Ascending aorta (tissue), 2 donors: ENCODE measurements around the gene SAYSD1. TPM values are rescaled to one million over a fixed set of nuclear protein-coding genes. Genes with fewer than 3 reads are reported as not detected.

Source experiments
- DNase-seq, 2 donors: peaks; one replicate each; pipeline ENCODE4 v3.0.0-alpha.2; 2019; ENCODE audit warnings: low spot score in 2 of 2
- H3K27ac ChIP-seq, 2 donors: fragments of 200-600 bp; sonication (generic); one replicate each; pipeline ENCODE4 v1.5.1; 2016 to 2017; ENCODE audit warnings: mild to moderate bottlenecking in 1 of 2
- H3K27me3 ChIP-seq: fragments of 200-600 bp; sonication (generic); one replicate; pipeline ENCODE4 v1.5.1; 2017
- H3K36me3 ChIP-seq, 2 donors: fragments of 200-600 bp; sonication (generic); one replicate each; pipeline ENCODE4 v1.5.1; 2016
- H3K4me1 ChIP-seq, 2 donors: fragments of 200-600 bp; sonication (generic); one replicate each; pipeline ENCODE4 v1.5.1; 2016 to 2017; ENCODE audit warnings: mild to moderate bottlenecking in 1 of 2
- H3K4me3 ChIP-seq, 2 donors: fragments of 200-600 bp; sonication (generic); one replicate each; pipeline ENCODE4 v1.5.1; 2016 to 2017; ENCODE audit warnings: mild to moderate bottlenecking in 1 of 2
- H3K9me3 ChIP-seq, 2 donors: fragments of 200-600 bp; sonication (generic); one replicate each; pipeline ENCODE4 v1.5.1; 2016
- CTCF ChIP-seq, 3 experiments: fragments of 200-600 bp in 2 of 3; fragments of 450-650 bp in 1 of 3; sonication (generic) in 2 of 3; IDR thresholded peaks; one replicate each; pipeline ENCODE4 v1.5.1; 2016 to 2019; ENCODE audit warnings: antibody characterized with exemption in 3 of 3, mild to moderate bottlenecking in 1 of 3, moderate library complexity in 1 of 3
- intact Hi-C: fragments of 100-400 bp; cut with DNase I; formaldehyde crosslinking; loops from one replicate; pipeline ENCODE4 v1.15.1; 2023
- total RNA-seq: library from RNA; depleted of rRNA; stranded (reverse); fragments of >200 nt; gene quantifications from one replicate; pipeline ENCODE4 v1.1.0, GENCODE V29; 2016

Gene SAYSD1
- total RNA-seq, 1 donor from 2014 or later, result 2.1 TPM

DNA sequence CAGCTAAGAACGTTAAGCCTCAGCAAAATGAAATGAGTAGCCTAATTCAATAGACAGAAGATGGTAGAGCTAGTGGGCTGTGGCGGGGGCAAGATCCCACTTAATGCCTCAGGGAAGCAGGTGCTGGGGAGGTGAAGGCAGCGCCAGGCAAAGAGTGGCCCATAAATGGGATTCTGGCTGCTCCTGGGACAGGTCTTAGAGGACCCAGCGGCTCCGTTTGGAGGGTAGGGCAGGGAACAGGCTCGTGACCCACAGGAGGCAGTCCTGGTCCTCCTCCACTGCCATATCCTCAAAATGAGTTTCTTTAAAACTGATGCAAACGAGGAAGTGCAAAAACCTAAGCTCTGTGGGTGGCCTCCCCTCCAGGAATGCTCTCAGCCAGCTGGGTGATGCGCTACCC is 32.7 kb downstream of the SAYSD1 start:
- TF ChIP-seq CTCF (IDR thresholded peaks at IDR 0.05), result no peak
- Histone ChIP-seq H3K4me1 (no peaks in the 10 kb centered on the region), H3K36me3 (no peaks in the 10 kb centered on the region), H3K27me3 (no peaks in the 10 kb centered on the region), H3K27ac (no peak overlapping the region), H3K4me3 (no peak overlapping the region), H3K9me3 (no peaks in the 10 kb centered on the region)
- intact Hi-C loops, result no loop called here
- no peak for DNase-seq

GRCh38 chr6:39080246-39080875 is 34.6 kb downstream of the SAYSD1 start:
- intact Hi-C loops, result no loop called here
- H3K9me3 ChIP-seq, result no peaks in the 10 kb centered on the region
- H3K4me3 ChIP-seq, result no peak overlapping the region
- H3K36me3 ChIP-seq, result no peaks in the 10 kb centered on the region
- DNase-seq, result no peak
- H3K4me1 ChIP-seq, result no peaks in the 10 kb centered on the region
- no peaks in the 10 kb centered on the region for H3K27me3 ChIP-seq
- TF ChIP-seq CTCF (IDR thresholded peaks at IDR 0.05), result no peak
- no peak overlapping the region for H3K27ac ChIP-seq

DNA sequence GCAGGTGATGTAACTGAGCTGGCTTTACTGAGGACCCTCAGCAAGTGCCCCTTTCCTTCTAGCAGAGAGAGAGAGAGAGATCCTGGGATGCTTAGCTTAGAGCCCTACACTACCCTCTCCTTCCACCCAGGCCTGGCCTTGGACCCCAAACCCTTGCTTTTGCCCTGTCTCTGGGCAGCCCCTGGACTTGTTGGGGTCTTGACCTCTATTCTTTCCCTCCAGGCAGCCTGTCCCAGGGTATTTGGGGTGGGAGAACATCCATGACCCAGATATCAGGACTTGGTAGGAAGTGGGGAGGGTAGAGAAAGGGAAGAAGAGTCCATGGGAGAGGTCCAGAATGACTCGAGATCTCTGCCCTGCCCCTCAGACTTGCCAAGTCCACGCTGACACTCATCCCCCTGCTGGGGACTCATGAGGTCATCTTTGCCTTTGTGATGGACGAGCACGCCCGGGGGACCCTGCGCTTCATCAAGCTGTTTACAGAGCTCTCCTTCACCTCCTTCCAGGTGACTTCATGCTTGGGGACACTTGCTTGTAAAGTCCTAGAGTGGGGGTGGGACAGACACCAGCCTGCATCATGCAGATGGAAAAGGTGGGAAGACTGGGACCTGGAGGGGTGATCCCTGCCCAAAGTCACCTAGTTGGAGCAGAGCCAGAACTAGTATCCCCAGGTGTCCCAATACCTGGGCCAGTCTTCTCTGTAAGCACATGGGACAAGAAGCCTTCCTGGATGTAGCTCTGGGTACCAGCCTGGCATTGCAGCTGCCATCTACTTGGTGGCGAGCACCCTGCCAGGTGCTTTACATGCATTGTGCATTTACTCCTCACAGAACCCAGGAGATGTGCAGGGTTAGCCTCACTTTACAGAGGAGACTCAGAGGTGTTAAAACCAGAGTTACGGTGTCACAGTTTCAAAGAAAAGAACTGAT is 35.5 kb downstream of the SAYSD1 start:
- Histone ChIP-seq H3K4me3 (no peak overlapping the region), H3K27me3 (no peaks in the 10 kb centered on the region), H3K9me3 (no peaks in the 10 kb centered on the region), H3K4me1 (no peaks in the 10 kb centered on the region), H3K27ac (no peak overlapping the region), H3K36me3 (no peaks in the 10 kb centered on the region)
- intact Hi-C loops, result no loop called here
- no peak for TF ChIP-seq CTCF (IDR thresholded peaks at IDR 0.05)
- DNase-seq, result no peak

GRCh38 chr6:39078695-39079094 is 36.3 kb downstream of the SAYSD1 start:
- intact Hi-C loops, result no loop called here
- no peaks in the 10 kb centered on the region for H3K9me3 ChIP-seq
- H3K4me1 ChIP-seq, result no peaks in the 10 kb centered on the region
- H3K27me3 ChIP-seq, result no peaks in the 10 kb centered on the region
- TF ChIP-seq CTCF (IDR thresholded peaks at IDR 0.05), result no peak
- no peak overlapping the region for H3K27ac ChIP-seq
- DNase-seq, result no peak
- H3K4me3 ChIP-seq, result no peak overlapping the region
- no peaks in the 10 kb centered on the region for H3K36me3 ChIP-seq

DNA sequence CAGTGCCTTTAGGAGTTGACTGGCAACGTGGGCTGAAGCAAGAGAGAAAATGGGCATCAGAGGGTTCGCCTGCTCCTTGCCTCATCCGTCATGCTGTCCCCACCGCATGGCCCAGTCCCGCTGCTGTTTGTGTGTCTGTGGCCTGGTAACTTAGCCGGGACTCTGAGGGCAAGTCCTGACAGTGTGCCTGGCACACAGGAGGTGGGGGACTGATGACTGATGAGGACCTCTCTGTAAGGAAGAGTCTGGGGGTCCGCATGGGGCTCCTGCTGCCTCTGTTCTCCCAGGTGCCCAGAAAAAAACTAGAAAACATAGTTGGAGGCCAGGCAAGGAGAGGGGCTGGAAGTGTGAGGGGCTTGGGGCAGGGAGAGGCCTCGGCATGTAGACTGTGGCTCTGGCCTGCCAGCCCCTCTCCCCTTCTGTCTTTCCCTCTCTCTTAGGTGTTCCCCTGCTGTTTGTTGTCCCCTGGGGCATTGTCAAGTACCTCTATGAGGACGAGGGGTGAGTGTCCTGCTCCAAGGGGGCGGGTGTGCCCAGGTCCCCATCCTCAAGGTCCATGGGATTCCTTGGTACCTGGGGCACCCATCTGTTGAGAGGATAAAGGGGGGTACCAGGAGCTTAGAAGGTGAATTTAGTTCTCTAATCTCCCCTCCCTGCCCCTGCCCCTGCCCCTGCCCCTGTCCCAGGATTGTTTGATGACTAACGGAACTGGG is 36.9 kb downstream of the SAYSD1 start:
- TF ChIP-seq CTCF (IDR thresholded peaks at IDR 0.05), result no peak
- H3K27ac ChIP-seq, result no peak overlapping the region
- H3K4me3 ChIP-seq, result no peak overlapping the region
- no peaks in the 10 kb centered on the region for H3K27me3 ChIP-seq
- no peaks in the 10 kb centered on the region for H3K36me3 ChIP-seq
- no peaks in the 10 kb centered on the region for H3K9me3 ChIP-seq
- no peak for DNase-seq
- H3K4me1 ChIP-seq, result no peaks in the 10 kb centered on the region
- intact Hi-C loops, result no loop called here
